ENCODE measurements around the gene SMARCC2. TPM values are rescaled to one million over a fixed set of nuclear protein-coding genes. Genes with fewer than 3 reads are reported as not detected.

The SMARCC2 gene
- total RNA-seq, 1 experiment from 2014 or later = 99.7 TPM

DNA sequence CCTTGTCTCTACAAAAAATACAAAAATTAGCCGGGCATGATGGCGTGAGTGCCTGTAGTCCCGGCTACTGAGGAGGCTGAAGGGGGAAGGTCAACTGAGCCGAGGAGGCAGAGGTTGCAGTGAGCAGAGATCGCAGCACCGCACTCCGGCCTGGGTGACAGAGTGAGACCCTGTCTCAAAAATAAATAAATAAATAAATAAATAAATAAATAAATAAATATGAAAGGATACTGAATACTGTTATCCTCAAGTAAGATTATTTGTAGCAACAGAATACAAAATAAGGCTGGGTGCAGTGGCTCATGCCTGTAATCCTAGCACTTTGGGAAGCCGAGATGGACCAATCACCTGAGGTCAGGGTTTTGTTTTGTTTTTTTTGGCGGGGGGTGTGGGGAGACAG is 30.6 kb upstream of the SMARCC2 start:
- Histone ChIP-seq H3K4me3 (replicated peaks in 1 of 2; ENCODE audit: low read depth in 1 of 2, low read length in 2 of 2) (no peak overlapping the region), H4K20me1 (ENCODE audit: insufficient read depth) (no peaks in the 10 kb centered on the region), H3K79me2 (ENCODE audit: insufficient read depth, low read length) (peaks cover 15% of the 10 kb centered on the region), H3K27ac (ENCODE audit: low read depth, low read length) (no peak overlapping the region), H3K9ac (ENCODE audit: low read length) (no peak overlapping the region), H3K9me2 (ENCODE audit: insufficient read depth) (no peaks in the 10 kb centered on the region), H3K36me3 (ENCODE audit: control insufficient read depth in 1 of 2, insufficient read depth in 2 of 2, low read length in 2 of 2) (peaks cover 6 to 10% of the 10 kb centered on the region in 2 experiments; a peak in 3 of 4 replicates), H2AFZ (ENCODE audit: low read depth, low read length, poor library complexity, severe bottlenecking) (no peak overlapping the region), H3K4me2 (ENCODE audit: low read length) (no peak overlapping the region), H3K27me3 (ENCODE audit: insufficient read depth, low read length) (no peaks in the 10 kb centered on the region), H3K9me3 (ENCODE audit: control insufficient read depth in 1 of 2, insufficient read depth in 1 of 2, low read depth in 1 of 2, low read length in 2 of 2) (no peaks in the 10 kb centered on the region), H3K4me1 (ENCODE audit: control insufficient read depth in 1 of 2, insufficient read depth in 2 of 2, low read length in 2 of 2) (peaks cover 8 to 28% of the 10 kb centered on the region in 2 experiments; a peak in 3 of 4 replicates)
- POLR2A ChIA-PET = no interaction called here
- CTCF ChIA-PET = no interaction called here
- ATAC-seq (no peak), DNase-seq (ENCODE audit: low read depth, low spot score) (no peak)
- no TSS peak for BruUV-seq (replicated peaks)
- TF ChIP-seq ELF1 (IDR thresholded peaks at IDR 0.05; ENCODE audit: borderline replicate concordance, low read depth) = no peak
- no peak for TF ChIP-seq SRF (IDR thresholded peaks at IDR 0.05; ENCODE audit: low read depth)
- no peak for TF ChIP-seq YY1 (IDR thresholded peaks at IDR 0.05; ENCODE audit: extremely low read depth, insufficient replicate concordance, low read depth, low read length)
- no peak for TF ChIP-seq POLR2AphosphoS5 (IDR thresholded peaks at IDR 0.05; ENCODE audit: low read depth, low read length)
- TF ChIP-seq, protein P1, sequence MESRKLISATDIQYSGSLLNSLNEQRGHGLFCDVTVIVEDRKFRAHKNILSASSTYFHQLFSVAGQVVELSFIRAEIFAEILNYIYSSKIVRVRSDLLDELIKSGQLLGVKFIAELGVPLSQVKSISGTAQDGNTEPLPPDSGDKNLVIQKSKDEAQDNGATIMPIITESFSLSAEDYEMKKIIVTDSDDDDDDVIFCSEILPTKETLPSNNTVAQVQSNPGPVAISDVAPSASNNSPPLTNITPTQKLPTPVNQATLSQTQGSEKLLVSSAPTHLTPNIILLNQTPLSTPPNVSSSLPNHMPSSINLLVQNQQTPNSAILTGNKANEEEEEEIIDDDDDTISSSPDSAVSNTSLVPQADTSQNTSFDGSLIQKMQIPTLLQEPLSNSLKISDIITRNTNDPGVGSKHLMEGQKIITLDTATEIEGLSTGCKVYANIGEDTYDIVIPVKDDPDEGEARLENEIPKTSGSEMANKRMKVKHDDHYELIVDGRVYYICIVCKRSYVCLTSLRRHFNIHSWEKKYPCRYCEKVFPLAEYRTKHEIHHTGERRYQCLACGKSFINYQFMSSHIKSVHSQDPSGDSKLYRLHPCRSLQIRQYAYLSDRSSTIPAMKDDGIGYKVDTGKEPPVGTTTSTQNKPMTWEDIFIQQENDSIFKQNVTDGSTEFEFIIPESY (IDR thresholded peaks at IDR 0.05; ENCODE audit: extremely low read depth, insufficient replicate concordance, low read length) = no peak
- TF ChIP-seq, protein P2, sequence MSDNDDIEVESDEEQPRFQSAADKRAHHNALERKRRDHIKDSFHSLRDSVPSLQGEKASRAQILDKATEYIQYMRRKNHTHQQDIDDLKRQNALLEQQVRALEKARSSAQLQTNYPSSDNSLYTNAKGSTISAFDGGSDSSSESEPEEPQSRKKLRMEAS (IDR thresholded peaks at IDR 0.05) = no peak
- TF ChIP-seq EZH2phosphoT487 (IDR thresholded peaks at IDR 0.05; ENCODE audit: borderline replicate concordance) = no peak
- TF ChIP-seq, protein P3, sequence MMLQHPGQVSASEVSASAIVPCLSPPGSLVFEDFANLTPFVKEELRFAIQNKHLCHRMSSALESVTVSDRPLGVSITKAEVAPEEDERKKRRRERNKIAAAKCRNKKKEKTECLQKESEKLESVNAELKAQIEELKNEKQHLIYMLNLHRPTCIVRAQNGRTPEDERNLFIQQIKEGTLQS (IDR thresholded peaks at IDR 0.05) = no peak
- no peak for TF ChIP-seq EZH2 (IDR thresholded peaks at IDR 0.05)
- TF ChIP-seq CEBPB (IDR thresholded peaks at IDR 0.05; ENCODE audit: low read depth) = no peak
- no peak for TF ChIP-seq POLR2A (IDR thresholded peaks at IDR 0.05; ENCODE audit: borderline replicate concordance, extremely low read depth, insufficient read depth, insufficient read length)
- TF ChIP-seq ZFX (IDR thresholded peaks at IDR 0.05) = no peak
- no peak for TF ChIP-seq ZNF274 (IDR thresholded peaks at IDR 0.05; ENCODE audit: low read depth, low read length)
- TF ChIP-seq RAD21 (IDR thresholded peaks at IDR 0.05; ENCODE audit: low read depth) = no peak
- no peak for TF ChIP-seq SIN3A (IDR thresholded peaks at IDR 0.05; ENCODE audit: low read depth)
- intact Hi-C loops (cut with micrococcal nuclease) = loop anchor here (5.0 kb wide), 1 partner anchor 37 kb away; the partner anchor contains the start of gene ANKRD52
- RAD21 ChIA-PET (ENCODE audit: low non-redundant PET in 1 of 2, low total read pairs in 2 of 2, uncharacterized antibody in 2 of 2, unreplicated experiment in 2 of 2) = no interaction called here
